GM23338 (cell line): ENCODE data around the gene CALR.

Experiments
- CREB1 ChIP-seq: fragments of 250-450 bp; sonication (Bioruptor Pico); IDR thresholded peaks from 2 replicates; pipeline ENCODE4 v1.5.0; 2020; ENCODE audit warnings: low read depth, mild to moderate bottlenecking, moderate library complexity
- CTCF ChIP-seq, 2 experiments: fragments of 200-600 bp in 1 of 2; sonication (generic) in 1 of 2; conservative IDR thresholded peaks; 2 replicates each; pipeline versions ENCODE4 v1.5.1 to v1.6.1; 2016 to 2017; ENCODE audit warnings: antibody characterized with exemption in 2 of 2, low read depth in 2 of 2, mild to moderate bottlenecking in 2 of 2, moderate library complexity in 1 of 2
- EZH2 ChIP-seq: fragments of 200-600 bp; sonication (generic); IDR thresholded peaks from one replicate; pipeline ENCODE4 v1.8.0; 2017; ENCODE audit warnings: antibody characterized with exemption, mild to moderate bottlenecking, low read depth; ENCODE audit not compliant: unreplicated experiment
- EZH2phosphoT487 ChIP-seq: fragments of 200-600 bp; sonication (generic); IDR thresholded peaks from one replicate; pipeline ENCODE4 v1.8.1; 2018; ENCODE audit warnings: antibody characterized with exemption; ENCODE audit not compliant: unreplicated experiment
- JUNB ChIP-seq: IDR thresholded peaks from one replicate; pipeline ENCODE4 v1.6.1; 2016; ENCODE audit warnings: antibody characterized with exemption; ENCODE audit not compliant: unreplicated experiment
- POLR2AphosphoS5 ChIP-seq: IDR thresholded peaks from 2 replicates; pipeline ENCODE4 v1.6.1; 2016; ENCODE audit warnings: antibody characterized with exemption, low read depth
- REST ChIP-seq: IDR thresholded peaks from one replicate; pipeline ENCODE4 v1.6.1; 2018; ENCODE audit warnings: antibody characterized with exemption; ENCODE audit not compliant: unreplicated experiment
- ZNF114 ChIP-seq: fragments of 250-450 bp; sonication (Bioruptor Pico); IDR thresholded peaks from 2 replicates; pipeline ENCODE4 v1.5.0; 2020; ENCODE audit warnings: mild to moderate bottlenecking, moderate library complexity

GRCh38 chr19:12959481-12959880, 21.1 kb downstream of the CALR start:
- TF ChIP-seq CTCF (conservative IDR thresholded peaks at IDR 0.05; ENCODE audit: low read depth in 2 of 2) = no peak
- no peak for TF ChIP-seq EZH2
- no peak for TF ChIP-seq POLR2AphosphoS5
- TF ChIP-seq JUNB = no peak
- TF ChIP-seq REST = no peak
- no peak for TF ChIP-seq EZH2phosphoT487
- no peak for TF ChIP-seq ZNF114 (CRISPR knock-in tag)
- TF ChIP-seq CREB1 (CRISPR knock-in tag) = no peak
